ENCODE results near the gene UTF1.

GRCh38 chr10:133214468-133215410, 15.3 kb upstream of the UTF1 start:
- TF ChIP-seq GATA2 (IDR thresholded peaks at IDR 0.05; ENCODE audit: low read depth, low read length) (no peak), GATA3 (IDR thresholded peaks at IDR 0.05; ENCODE audit: low read depth, low read length) (no peak)

All from SH-SY5Y (cell line).